GM21526 (cell line): Measurements from ENCODE around the gene CAMTA1.

Source experiments
- ATAC-seq: cut with Tn5 transposase; IDR thresholded peaks from one replicate; pipeline ENCODE4 v1.9.1; 2021; ENCODE audit warnings: moderate library complexity; ENCODE audit not compliant: unreplicated experiment, low FRiP score

CAMTA1 gene

DNA sequence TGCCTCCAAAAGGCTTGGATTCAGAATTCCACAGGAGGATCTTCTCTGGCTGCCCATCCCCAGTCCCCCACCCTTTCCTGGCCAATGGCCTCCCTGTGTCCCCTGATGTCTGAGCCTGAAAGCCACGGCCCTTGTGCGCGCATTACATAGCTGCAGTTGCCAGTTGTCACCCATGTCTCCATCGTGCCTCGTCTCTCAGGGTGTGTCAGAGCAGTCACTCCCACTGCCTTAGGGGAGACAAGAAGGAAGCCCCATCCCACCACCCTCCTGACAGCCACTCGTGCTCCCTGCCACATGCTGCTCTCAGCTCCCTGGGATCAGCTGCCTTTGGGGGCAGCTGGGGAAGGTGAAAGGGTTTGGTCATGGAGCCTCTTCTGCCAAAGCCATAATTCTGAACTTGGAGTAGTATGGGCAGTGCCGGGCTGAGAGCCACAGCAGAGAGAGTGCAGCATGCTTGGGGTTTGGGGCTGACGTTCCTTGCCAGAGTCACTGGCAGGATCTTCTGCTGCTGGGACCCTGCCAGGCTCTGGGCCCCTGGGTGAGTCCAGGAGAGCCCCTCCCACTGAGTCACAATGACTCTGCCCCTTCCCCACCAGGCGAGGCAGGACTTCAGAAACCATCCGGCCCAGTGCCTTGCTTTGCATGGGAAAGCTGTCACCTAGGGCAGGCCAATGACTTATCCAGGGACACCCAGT lies 700.0 kb downstream of the CAMTA1 start:
- ATAC-seq: no peak

DNA sequence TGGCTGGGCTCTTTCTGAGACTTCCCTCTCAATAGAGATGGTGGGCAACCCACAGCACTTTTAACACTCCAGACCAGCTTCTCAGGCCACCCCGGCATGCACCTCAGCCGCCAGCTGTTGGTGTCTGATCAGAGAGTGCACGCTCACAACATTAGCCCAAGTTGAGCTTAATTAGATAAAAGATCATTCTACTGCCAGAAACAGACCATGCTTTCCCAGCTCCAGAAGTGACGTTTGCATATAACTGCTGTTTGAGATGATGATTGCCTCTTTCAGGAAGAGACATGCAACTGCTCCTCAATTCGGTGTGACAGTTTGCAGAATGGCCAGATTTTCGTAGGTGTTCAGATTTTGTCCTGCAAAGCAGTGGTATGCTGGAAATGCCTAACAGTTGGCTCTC lies 700.6 kb downstream of the CAMTA1 start:
- no peak for ATAC-seq

GRCh38 chr1:7487766-7488474 lies 702.7 kb downstream of the CAMTA1 start:
- ATAC-seq: no peak

- no peak for ATAC-seq
Measured at GRCh38 chr1:7488475-7488842, 703.2 kb downstream of the CAMTA1 start.

DNA sequence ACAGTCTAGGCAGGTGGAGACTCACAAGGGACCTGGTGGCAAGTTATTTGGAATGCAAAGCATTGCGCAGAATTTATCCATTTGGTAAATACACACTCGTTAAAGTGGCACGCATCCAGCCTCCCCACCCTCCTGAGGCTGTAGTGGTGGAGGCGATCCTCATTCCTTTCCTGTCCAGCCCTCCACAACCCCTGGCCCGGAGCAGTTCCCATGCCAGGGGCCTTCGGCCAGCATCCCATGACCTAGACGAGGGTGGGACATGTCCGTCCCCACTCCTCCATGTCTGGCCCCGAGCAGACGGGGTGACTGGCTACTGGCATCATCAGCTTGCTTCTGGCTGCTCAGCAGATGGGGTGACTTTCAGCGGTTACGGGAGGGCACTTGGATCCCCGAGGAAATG lies 704.3 kb downstream of the CAMTA1 start:
- ATAC-seq: no peak

DNA sequence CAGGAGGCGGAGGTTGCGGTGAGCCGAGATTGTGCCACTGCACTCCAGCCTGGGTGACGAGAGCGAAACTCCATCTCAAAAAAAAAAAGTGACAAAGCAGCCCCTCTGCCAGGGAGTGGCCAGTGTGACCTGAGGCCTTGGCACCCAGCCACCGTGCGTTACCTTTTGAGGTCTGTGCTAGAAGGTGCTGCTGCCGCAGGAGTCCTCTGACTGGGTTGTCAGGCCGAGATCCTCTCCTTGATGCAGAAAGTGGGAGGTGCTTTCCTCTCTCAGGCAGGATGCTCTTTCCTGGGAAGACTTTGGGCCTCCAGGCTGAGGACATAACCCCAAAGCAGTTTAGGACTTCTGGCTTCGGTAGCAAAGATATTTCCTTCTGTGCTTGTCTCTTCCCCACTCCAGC lies 705.3 kb downstream of the CAMTA1 start:
- no peak for ATAC-seq

- no peak for ATAC-seq
Measured at GRCh38 chr1:7491109-7491817, 706.0 kb downstream of the CAMTA1 start.

DNA sequence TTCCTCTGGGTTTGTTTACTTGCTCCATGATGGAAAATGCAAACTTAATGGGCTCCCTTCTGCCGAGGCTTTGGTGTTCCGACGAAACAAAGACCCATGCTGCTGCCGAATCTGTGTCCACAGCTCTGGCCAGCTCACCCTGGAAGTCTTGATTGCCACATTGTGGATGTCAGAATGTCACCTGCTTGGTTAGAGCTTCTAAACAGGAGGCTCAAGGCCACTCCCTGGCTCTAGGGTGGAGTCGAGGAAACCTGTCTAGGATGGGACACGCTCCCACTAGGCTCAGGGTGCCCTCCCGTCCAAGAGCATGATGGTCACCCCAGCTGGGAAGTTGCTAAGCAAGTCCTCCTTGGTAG lies 706.5 kb downstream of the CAMTA1 start:
- ATAC-seq: no peak

DNA sequence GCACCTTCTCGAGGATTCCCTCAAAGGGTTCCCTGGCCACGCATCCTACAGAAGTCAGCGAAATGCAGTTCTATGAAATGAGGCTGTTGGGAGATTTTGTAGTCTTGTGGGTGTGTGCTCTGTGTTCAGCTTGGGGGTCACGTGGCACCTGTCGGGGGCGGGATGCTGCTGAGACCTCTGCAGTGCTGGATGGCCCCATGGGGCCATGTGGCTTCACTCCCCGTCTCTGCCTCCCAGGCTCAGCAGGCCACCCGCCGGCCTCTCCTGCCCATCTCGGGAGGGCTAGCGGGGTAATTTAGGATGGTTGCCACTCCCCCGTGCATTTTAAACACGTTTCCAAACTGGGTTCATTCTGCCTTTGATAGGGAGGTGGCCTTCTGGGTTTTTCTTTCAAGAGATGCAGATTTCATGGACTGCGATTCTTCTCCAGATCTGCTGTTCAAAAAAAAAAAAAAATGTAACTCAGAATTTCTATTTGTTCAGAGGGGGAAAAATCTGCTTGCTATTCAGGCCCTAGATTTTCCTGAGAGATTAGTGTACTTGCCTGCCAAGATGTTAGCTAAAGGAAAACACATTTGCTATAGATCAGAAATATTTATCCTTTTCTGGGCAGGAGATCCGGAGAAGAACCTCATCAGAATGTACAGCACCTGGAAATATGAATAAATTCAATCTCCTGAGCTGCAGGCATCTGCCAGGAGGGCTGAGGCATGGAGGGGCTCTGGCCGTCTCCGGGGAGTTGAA lies 708.6 kb downstream of the CAMTA1 start:
- ATAC-seq: no peak

- ATAC-seq: no peak
Measured at GRCh38 chr1:7495962-7496361, 710.7 kb downstream of the CAMTA1 start.

GRCh38 chr1:7497107-7497637 lies 711.9 kb downstream of the CAMTA1 start:
- no peak for ATAC-seq

DNA sequence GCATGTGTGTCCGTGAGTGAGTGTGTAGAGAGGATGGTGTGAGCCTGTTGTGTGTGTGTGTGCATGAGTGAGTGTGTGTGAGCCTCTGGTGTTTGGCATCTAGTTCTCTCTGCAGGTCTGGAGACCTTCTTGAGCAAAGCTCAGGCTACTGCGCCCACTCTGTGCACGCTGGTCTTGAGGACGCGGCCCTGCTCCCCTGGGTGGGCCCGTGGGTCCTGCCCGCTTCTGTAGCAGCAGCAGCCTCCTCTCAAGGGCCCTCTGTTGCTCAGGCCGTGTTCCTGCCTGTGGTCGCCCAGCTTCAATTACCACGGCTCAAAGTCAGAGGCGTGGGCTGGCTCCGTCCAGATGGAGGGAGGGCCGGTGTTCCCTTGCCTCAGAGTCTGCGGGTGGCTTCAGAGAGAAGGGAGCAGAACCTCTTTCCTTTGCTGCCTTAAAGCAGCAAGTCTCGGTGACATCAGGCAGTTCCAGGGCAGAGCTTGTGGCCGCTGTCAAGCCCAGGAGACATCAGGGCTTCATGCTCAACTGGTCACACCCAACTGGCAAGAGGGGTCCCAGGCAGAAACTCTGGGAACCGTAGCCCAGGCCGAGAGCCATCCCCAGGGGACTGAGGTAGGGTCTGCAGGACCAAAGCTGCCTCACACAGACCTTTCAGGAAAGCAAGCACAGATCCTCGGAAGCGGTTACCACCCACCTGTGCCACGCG lies 715.3 kb downstream of the CAMTA1 start:
- ATAC-seq: no peak

- no peak for ATAC-seq
Measured at GRCh38 chr1:7501084-7501491, 715.8 kb downstream of the CAMTA1 start.

- no peak for ATAC-seq
Measured at GRCh38 chr1:7501723-7502603, 716.7 kb downstream of the CAMTA1 start.

- no peak for ATAC-seq
Measured at GRCh38 chr1:7503691-7504437, 718.6 kb downstream of the CAMTA1 start.

DNA sequence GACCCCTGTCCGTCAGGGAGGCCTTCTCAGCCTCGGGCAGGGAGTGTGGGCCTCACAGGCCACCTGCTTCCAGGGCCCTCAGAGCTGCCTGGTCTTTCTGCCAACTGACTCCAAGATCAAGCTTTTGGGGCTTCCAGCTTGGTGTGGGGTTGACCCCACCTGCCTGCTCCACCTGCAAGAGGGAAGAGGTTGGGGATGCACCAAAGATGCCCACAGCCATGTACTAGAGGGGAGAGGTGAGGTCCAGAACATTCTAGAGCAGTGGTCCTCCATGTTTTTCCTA lies 719.1 kb downstream of the CAMTA1 start:
- no peak for ATAC-seq

DNA sequence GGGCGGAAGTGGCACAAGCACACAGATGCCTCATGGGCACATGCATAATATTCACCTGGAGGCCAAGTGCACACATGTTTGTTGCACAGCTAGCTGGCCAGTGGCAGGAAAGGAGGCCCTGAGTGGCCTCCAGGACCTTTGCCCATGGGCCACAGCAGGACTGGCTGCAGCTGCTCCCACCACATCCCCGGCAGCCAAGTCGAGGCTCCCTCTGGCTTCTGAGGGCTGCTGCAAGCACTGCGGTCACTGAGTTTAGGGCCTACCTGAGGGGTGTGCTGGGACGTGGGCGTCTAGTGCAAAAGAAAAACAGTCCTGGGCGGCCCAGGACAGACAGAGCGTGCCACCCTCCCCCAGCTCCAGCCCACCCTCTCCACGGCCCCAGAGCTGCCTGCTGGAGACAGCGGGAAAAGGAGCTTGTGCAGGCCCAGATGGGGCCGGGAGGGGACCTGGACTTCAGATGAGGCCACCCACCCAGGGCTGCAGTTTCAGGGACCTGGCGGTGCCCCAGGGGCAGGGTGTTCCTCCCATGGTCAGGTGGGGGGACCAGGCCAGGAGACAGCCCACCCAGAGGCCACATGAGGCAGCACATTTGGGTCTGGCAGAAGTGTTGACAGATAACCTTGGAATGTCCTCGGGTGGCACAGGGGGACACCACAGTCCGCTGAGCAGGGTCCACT lies 720.0 kb downstream of the CAMTA1 start:
- no peak for ATAC-seq

GRCh38 chr1:7505771-7506453 lies 720.7 kb downstream of the CAMTA1 start:
- no peak for ATAC-seq
